NCI-H1417 (cell line): ENCODE data around the gene C3orf49.

ENCODE experiments used
- DNase-seq, 3 experiments: peaks; one replicate each; lab custom pipeline; 2025; lab: John Stamatoyannopoulos, UW

C3orf49 gene, protein sequence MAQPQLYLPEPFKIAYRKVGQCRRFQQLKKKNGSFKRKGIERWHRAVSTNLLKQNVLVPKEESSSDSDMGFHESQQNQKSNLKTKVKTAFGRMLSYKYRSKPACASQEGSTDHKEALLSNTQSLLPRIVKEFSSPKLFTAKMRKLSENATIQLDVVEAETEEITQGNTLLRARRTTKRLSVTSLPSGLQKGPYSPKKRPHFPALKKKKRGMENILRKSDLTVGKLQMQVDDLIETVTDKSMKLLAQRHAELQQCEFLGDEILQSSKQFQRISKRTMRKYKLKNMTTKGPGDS

DNA sequence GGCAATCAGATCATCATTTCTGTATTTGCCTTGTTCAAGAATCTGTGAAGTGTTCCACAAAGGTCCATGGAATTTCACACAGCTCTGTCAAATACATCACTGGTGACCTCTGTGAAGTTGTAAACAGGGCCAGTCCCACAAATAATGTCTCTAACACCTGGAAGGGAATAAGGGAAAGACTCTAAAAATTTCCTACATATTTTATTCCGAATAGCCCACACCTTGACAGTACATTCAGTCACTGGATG lies at the start of gene C3orf49:
TSS of gene C3orf49 (plus strand) at position 149 of the 248 bp plus-strand sequence. CDS start 173 bp downstream, outside the sequence.
- no peak for DNase-seq

DNA sequence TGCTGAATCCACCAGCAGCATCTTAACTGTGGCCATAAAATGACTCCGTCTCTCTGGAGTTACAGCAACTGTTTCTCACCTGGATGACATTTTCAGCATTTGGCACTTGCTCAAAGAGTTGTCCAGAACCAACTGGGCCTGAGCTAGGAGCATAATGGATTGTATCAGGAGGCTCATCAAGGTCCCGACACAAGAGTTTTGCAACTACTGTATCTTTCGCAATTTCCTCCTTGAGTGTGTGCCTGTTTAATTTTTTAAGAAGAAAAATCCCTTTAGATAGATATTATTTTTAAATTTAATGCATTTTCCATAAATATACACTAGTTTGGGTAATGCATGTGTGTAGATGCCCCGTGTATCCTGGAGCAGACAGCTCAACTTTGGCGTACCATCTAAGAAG lies 44.3 kb upstream of the C3orf49 start:
- DNase-seq = no peak

DNA sequence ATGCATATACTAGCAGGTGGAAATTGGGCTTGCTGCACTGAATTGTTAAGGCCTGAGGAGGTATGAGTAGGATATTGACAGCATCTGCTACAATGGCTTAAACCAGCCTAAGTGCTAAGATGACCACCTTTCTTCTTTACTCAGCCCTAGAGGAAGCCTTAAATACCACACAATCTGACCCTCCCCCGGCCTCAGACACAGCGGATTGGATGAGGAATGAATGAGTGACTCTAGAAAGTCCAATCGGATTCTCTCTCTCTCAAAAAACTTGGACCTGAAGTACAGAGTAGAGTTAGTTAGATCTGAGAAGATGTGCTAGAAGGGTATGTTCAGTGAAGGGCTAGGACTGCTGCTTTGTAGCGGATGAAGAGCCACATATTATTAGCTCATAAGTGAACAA lies 39.9 kb upstream of the C3orf49 start:
- no peak for DNase-seq

DNA sequence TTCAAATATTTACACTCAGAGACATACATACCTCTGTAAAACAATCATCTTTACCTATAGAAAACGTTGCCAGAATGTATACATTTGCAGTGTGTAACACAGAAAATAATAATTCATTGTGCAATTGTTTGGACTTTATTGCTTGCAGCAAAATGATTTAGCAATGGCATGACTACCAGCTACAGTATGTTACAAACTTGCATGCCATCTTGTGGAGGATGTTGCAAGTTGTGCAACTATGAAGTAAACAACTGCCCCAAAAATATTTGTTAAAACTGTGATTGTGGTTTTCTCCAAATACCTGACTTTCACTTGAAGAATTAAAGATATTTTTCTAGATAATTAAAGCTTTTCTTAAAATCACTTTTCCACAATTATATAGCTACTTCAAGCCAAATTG lies 27.1 kb upstream of the C3orf49 start:
- peak in 1 of 3 experiments; percentile 52 for DNase-seq

DNA sequence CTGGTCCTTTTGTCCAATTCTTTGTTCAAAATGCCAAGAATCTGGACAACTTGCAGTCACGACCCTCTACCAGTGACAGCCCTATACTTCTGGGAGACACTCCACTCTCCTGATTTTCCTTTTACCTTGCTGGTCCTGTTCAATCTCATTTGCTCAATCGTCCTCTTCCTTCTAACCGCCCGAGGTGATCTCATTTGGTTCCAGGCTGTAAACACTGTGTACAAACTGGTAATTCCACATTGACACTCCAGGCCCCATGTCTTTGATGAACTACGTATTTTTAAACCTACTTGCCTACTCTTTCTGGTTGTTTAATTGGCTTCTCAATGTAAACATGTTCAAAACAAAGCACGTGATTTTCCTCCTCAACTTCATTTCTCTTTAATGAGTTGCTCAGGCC lies 23.7 kb upstream of the C3orf49 start:
- DNase-seq = peak in 1 of 3 experiments; percentile 10

DNA sequence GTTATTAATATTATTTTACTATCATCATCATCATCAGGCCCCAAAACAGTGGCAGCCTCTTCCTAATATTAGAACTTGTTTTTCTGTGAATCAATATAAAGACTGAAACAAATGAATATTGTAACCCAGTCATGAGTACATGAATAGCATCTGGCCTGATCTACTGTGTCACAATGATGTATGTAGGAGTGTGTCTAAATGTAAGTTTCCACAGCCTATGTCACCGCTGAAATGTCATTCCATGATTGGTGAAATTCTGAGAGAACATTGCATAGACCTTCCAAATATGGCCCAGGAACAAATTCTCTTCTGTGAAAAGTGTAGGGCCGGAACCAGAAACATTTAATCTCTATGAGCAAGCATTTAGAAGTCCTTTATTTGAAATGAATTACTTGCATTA lies 20.6 kb upstream of the C3orf49 start:
- DNase-seq = no peak

DNA sequence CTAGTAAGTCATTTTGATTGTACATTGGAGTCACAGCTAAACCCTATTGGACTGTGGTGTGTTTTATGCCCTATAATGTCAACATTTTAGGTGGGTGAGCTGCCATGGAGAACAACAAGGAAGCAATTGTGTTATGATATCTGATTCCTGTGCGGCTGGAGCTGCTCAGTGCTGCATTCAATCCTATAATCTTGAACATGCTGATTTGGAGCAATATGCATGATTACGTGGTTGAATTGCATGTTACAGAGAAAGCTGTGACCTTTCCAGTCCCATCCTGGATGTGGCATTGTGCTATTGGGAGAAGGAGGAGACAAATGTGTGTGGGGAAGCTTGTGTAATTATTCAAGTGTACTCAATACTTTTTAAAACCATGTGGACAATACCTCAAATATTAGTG lies 20.1 kb upstream of the C3orf49 start:
- no peak for DNase-seq

DNA sequence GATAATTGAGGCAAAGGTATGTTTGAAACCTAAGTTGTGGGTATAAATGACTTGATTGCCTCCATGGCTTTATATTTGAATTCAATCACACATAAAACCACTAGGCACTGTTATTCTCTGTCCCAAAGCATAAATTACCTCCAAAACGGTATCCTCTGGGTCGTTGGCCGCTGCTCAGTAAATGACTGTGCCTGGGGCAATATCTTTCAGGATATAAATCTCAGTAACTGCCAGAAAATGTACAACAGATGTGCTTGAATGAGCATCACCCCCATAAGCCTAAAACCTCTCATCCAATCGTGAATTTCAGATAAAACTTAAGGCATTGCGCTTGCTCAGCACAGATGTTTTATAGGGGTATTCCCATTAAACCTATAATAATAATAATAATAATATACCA lies 19.0 kb upstream of the C3orf49 start:
- DNase-seq = peak in 1 of 3 experiments; percentile 22

DNA sequence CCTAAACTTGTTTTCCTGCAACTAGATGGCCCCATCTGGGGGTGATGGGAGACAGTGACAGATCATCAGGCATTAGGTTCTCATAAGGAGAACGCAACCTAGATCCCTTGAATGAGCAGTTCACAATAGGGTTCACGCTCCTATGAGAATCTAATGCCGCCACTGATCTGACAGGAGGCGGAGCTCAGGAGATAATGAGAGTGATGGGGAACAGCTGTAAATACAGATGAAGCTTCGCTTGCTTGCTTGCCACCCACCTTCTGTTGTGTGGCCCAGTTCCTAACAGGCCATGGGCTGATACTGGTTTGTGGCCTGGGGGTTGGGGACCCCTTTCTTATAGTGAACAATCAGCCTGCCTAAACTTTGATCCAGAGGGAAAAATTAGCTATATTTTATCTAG lies 15.2 kb upstream of the C3orf49 start:
- no peak for DNase-seq

DNA sequence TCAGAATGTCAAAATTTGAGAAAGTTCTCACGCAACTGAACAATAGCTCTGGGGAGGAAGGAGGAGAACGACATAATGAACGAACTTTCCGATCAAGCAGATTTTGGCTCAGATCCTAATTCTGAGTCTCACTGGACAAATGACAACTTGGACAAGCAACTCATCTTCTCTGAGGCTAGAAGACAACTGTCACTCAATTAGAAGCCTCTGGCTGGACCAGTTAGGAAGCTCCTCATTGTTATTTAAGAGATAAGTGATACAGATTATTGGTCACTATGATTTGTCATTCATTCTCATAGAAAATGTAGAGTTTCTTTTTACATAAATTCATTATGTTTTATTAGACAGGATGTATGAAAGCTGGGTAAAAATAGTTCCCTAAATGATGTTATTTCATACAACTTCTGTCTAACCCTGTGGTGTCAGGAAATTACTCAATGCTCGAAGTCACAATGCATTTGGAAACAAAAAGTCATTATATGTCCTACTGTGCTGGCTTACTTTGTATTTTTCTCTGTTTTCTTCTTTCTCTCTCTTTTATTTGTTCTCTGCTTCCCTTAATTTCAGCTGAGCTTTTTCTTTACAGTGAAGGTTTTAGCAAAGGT lies 11.0 kb upstream of the C3orf49 start:
- no peak for DNase-seq

DNA sequence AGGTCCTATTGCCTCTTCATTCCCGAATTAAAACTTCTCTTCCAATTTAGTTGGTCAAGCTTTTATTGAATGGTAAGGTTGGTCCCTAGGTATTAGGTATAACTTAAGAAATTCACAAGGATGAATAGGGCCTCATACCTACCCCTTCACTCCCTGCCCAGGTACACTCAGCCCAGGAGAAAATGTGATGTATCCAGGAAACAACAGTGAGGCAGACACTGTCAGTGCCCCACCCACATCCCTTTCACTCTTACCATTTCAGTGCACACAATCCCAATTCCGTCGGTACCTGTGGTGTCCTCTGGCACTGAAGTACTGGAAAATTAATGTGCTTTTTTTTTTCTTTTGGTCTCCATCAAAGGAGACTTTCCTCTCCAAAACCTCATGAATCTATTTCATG lies 10.5 kb upstream of the C3orf49 start:
- DNase-seq = no peak

DNA sequence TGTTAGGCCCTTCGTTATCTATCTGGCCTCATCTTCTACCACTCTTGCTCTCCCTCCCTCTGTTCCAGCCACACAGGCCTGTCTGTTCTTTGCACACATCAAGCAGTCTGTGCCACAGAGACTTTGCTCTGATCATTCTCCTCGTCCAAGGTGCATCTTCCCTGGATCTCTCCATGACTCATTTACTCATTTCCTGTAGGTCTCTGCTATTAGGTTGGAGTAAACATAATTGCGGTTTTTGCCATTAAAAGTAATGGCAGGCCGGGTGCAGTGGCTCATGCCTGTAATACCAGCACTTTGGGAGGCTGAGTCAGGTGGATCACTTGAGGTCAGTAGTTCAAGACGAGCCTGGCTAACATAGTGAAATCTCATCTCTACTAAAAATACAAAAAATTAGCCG lies 9.5 kb upstream of the C3orf49 start:
- no peak for DNase-seq

DNA sequence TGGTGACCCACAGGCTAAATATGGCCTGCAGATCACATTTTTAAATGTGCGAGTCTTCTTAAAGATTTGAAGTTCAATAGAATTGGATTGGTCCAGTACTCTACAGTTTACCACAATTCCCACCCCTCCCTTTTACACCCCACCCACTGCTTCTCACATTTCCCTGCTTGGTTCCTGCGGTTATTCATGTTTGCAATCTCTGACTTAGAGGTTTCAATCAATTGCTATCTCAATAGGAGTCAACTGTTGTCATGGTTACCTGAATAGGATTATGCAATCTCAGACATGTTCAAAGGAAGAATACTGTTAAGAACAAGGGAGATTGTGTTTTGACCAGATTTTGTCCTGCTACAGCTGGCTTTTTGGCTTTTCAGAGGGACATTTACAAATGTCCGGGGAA lies 4.9 kb upstream of the C3orf49 start:
- DNase-seq = peak in 1 of 3 experiments; percentile 7

DNA sequence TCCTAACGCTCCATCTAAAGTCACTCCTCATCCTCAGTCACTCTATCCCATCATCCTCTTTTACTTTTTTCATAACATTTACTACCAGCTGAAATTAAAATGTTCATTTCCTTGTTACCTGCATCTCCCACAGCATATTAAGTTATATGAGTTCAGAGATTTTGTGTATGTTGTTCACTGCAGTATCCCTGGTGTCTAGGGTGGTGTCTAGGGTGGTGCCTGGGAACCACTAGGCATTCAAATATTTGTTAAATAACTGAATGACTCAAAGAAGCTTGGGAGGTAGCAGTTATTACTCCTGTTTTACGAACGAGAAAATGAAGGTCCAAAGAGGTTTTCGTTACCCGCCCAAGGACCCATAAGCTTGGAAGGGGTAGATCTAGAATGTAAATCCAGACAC lies 1.9 kb upstream of the C3orf49 start:
- no peak for DNase-seq

DNA sequence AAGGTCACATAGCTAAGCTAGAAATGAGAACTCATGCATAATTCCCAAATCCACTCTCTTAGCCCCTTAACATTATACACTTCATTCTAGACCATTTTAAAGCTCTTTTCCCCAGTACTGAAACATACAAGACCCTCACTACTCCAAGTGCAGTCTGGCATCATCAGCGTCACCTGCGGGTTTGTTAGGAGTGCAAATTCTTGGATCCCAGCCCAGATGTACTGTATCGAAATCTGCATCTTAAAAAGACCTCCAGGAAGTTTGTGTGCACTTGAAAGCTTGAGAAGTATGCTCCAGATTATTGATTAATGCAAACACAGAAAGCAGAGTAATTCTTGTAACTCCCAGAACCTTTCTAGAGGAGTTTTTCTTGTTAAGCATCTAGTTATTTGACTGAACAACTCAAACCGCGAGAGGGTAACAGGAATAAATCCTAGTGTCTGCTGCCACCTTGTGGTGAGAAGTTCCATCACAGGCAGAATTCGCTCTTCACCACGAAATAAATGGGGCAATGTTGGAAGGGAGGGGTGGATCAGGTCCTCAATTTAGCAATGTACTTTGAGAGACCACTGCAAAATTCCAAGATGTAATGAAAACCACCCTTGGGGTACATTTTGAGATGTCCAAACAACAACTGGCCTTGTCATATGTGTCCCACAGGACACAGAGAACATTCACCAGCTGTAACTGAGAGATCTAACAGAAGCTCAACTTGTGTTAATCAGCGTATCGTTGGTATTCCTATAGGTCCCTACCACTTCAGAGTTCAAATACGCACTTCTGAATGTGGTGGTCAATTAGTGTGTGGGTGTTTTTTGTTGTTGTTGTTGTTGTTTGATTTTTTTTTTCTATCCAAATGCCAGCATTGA lies 583 bp upstream of the C3orf49 start:
- peak; percentile 34 to 73 (median 52) for DNase-seq

DNA sequence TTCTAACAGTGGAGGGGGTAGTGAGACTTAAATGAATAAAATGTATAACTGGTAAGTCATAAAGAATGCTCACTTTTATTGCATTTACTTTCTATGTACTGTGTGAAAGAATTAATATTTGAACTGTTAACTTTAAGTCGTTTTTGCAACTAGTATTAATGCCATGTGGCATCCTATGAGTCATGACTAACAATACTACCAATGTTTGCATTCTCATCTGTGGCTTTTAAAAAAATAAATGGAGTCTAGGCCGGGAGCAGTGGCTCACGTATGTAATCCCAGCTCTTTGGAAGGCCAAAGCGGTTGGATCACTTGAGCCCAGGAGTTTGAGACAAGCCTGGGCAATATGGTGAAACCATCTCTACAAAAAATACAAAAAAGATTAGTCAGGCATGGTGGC lies 5.2 kb downstream of the C3orf49 start:
- no peak for DNase-seq

DNA sequence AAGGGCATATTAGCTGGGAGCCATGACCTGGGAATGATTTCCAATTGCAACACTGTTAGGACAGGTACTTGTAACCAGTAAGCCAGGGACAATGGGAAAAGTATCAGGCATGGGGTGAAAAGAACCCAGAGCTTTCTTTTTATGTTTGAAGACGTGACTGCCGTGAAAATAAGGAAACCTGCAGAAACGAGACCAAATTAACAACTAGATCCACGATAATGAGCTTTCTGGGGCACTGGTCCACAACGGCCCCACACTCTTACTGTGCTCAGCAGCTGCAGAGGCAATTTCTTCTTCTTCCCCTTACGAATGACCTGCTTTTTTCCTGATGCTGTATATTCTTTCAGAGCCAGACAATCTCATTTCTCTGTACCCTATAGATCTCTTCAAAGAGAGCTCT lies 11.4 kb downstream of the C3orf49 start:
- no peak for DNase-seq

DNA sequence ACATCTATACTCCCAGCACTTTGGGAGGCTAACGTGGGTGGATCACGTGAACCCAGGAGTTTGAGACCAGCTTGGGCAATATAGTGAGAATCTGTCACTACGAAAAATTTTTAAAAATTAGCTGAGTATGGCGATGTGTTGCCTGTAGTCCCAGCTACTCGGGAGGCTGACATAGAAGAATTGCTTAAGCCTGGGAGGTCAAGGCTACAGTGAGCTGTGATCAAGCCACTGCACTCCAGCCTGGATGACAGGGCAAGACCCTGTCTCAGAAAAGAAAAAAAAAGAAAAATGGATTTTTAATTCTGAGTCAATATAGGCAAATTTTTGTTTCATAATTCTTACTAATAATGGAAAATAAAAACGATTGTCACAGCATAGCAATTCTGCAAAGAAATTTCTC lies 13.3 kb downstream of the C3orf49 start:
- DNase-seq = no peak

DNA sequence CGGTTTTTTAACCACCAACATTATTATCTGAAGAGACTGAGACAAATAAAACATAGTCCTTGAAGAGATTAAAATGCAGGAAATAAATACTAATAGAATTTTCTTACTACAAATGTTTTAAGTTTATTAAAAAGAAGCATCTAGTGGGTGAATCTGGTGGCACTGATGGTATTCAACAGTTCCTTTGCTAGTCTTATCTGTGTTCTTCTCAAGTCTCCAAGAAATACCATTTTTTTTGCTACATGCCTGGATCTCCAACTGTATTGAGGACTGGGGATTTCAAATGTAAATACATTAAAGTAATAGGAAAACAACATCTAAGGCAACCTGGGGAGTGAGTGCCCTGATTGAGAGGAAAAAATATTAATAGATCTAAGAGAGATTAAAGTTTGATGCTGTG lies 22.6 kb downstream of the C3orf49 start:
- DNase-seq = no peak

DNA sequence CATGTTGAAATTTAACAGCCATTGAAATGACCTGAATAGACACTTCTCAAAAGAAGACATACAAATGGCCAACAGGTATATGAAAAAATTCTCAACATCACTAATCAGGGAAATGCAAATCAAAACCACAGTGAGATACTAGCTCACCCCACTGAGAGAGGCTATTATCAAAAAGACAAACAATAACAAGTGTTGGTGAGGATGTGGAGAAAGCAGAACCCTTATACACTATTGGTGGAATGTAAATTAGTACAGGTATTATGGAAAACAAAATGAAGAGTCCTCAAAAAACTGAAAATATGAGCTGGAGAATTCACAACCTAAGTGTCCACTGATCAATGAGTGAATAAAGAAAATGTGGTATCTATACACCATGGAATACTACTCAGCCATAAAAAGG lies 23.0 kb downstream of the C3orf49 start:
- DNase-seq = no peak

DNA sequence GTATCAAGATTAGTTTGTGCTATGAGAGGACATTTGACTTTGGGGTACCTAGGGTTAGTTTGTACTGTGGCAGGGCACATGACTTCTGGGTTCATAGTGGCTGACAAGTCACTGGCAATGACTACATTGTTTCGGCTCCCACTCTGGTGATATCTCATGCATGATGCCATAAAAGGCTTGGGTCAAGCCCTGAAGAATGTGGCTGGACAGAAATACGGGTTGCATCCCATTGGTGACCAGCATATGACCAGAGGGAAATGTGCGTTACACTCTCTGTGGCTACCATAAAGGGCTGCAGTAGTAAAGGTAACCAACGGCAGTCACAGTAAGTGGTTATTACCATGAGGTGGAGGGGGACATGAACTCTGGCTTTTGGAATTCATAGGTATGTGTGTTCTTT lies 26.1 kb downstream of the C3orf49 start:
- no peak for DNase-seq

DNA sequence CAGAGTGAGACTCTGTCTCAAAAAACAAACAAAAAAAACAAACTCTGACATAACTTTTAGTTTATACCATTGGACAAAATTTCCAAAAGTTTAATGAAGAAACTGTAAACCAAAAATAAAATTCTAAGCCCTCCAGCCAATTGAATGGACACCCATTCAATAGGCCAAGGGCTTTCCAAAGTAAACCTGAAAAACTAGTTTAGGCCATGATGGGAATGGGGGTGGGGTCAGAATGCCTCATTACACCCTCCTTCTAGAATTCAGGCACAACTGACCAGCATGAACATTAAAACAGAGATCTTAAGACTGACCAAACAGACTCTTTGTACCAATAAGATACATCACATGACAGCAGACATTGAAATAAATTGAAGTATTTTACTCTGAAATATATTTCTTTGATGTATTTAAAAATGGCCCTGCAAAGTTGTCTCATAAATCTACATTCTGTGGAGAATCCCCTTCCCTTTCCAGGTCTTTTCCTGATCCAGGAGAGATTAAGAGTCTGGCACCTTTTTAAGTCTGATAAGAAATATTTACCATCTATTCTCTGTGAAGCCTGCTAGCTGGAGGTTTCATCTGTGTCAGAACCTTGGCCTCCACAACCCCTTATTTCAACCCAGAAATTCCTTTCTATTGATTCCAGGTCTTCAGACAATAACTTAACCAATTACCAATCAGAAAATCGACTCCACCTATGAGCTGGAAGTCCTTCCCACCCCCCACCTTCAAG lies 28.8 kb downstream of the C3orf49 start:
- peak in 1 of 3 experiments; percentile 9 for DNase-seq

DNA sequence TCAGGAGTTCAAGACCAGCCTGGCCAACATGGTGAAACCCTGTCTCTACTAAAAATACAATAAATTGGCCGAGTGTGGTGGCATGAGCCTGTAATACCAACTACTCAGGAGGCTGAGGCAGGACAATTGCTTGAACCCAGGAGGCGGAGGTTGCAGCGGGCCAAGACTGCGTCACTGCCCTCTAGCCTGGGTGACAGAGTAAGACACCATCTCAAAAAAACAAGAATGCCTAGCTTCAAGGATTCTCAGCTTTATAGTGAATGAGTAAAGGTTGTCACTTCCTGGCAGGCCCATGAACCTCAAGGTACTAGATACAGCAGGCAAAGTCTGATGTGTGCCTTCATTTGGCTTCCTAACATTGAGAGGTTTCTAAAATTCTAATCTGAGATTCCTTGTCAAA lies 30.1 kb downstream of the C3orf49 start:
- no peak for DNase-seq
